HEK293T (cell line): ENCODE measurements around the gene TANC1.

Experiments
- FOXA1 ChIP-seq: fragments of 450-650 bp; IDR thresholded peaks from 2 replicates; pipeline ENCODE4 v1.6.1; 2016; ENCODE audit warnings: mild to moderate bottlenecking
- HDGF ChIP-seq: fragments of 450-650 bp; IDR thresholded peaks from 2 replicates; pipeline ENCODE4 v1.6.1; 2017; ENCODE audit warnings: antibody characterized with exemption, borderline replicate concordance
- LEF1 ChIP-seq: fragments of 450-650 bp; IDR thresholded peaks from 2 replicates; pipeline ENCODE4 v1.6.1; 2017; ENCODE audit warnings: mild to moderate bottlenecking, borderline replicate concordance

DNA sequence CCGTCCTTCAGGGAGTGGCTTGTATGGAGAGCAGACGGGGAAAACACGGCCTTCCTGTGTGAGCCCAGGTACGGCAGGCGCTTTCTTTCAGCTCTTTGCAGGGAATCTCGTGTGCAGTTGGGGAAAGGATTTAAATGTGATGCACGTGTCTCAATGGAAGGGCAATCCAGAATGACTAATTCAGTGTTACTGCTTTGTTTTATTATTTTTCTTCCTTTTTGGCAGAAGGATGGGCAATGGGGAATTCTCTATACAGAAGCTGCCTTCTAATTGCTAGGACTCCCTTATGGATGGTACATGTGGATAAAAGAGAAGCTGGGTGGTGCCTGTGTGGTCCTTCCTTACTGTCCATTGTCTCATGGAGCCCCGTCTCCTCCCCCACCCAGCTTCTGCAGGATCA is 210.7 kb downstream of the TANC1 start:
- TF ChIP-seq LEF1 (no peak), FOXA1 (no peak), HDGF (no peak)
